CD4-positive, alpha-beta T cell (primary cell): ENCODE data around the gene ESAM. TPM values are rescaled to one million over a fixed set of nuclear protein-coding genes. Genes with fewer than 3 reads are reported as not detected.

ENCODE experiments used
- ATAC-seq: fragments of 200-7000 bp; cut with Tn5 transposase; one replicate; pipeline ENCODE4 v1.10.0; 2022; ENCODE audit warnings: mild to moderate bottlenecking; ENCODE audit not compliant: poor library complexity
- CTCF ChIA-PET: fragments of 350-600 bp; sonication (Branson Sonifier 250); formaldehyde crosslinking; loops from one replicate; lab custom pipeline; 2021; ENCODE audit warnings: antibody characterized with exemption, inconsistent platforms; lab: Charles Lee
- POLR2A ChIA-PET: fragments of 350-600 bp; sonication (Branson Sonifier 250); formaldehyde crosslinking; loops from one replicate; lab custom pipeline; 2021; ENCODE audit warnings: antibody characterized with exemption, inconsistent platforms; lab: Charles Lee
- DNase-seq, 14 experiments: peaks; one replicate each; pipeline ENCODE4 v3.0.0-alpha.2; 2013 to 2020; ENCODE audit warnings: mixed read lengths in 2 of 14
- H3K27ac ChIP-seq, 2 donors: one replicate each; pipeline versions ENCODE4 v1.5.1 to v1.7.0; 2013; ENCODE audit warnings: low read length in 2 of 2, low read depth in 1 of 2, mild to moderate bottlenecking in 1 of 2
- H3K27me3 ChIP-seq, 2 experiments: 1 replicate in 1 of 2; 2 replicates in 1 of 2; pipeline versions ENCODE4 v1.6.1 to v1.7.0; 2013; ENCODE audit warnings: low read length in 2 of 2, control low read depth in 1 of 2, mild to moderate bottlenecking in 1 of 2, moderate library complexity in 1 of 2; ENCODE audit not compliant: insufficient read depth in 2 of 2, control insufficient read depth in 1 of 2
- H3K36me3 ChIP-seq: one replicate; pipeline ENCODE4 v1.6.1; 2013; ENCODE audit warnings: low read length, control low read depth; ENCODE audit not compliant: insufficient read depth
- H3K4me1 ChIP-seq: one replicate; pipeline ENCODE4 v1.6.1; 2013; ENCODE audit warnings: low read length, control low read depth; ENCODE audit not compliant: insufficient read depth
- H3K4me3 ChIP-seq: one replicate; pipeline ENCODE4 v1.5.1; 2013; ENCODE audit warnings: mild to moderate bottlenecking, low read length, moderate library complexity
- H3K9me3 ChIP-seq, 2 experiments: 1 replicate in 1 of 2; 2 replicates in 1 of 2; pipeline versions ENCODE4 v1.6.1 to v1.7.0; 2013; ENCODE audit warnings: low read length in 2 of 2, mild to moderate bottlenecking in 2 of 2, control low read depth in 1 of 2, moderate library complexity in 1 of 2; ENCODE audit not compliant: control insufficient read depth in 1 of 2, insufficient read depth in 1 of 2
- H3K27ac Mint-ChIP-seq: one replicate; pipeline ENCODE4 v1.8.0; 2020; ENCODE audit warnings: mixed read lengths
- H3K27me3 Mint-ChIP-seq: one replicate; pipeline ENCODE4 v1.8.0; 2021; ENCODE audit warnings: mixed read lengths
- H3K36me3 Mint-ChIP-seq: one replicate; pipeline ENCODE4 v1.8.0; 2021; ENCODE audit warnings: low read depth, mixed read lengths
- H3K4me1 Mint-ChIP-seq: one replicate; pipeline ENCODE4 v1.8.0; 2021; ENCODE audit warnings: low read depth, mixed read lengths
- H3K4me3 Mint-ChIP-seq: one replicate; pipeline ENCODE4 v1.8.0; 2020; ENCODE audit warnings: mild to moderate bottlenecking, mixed read lengths
- H3K9me3 Mint-ChIP-seq: one replicate; pipeline ENCODE4 v1.8.0; 2020; ENCODE audit warnings: mixed read lengths
- intact Hi-C, 2 experiments: fragments of 100-400 bp; cut with DNase I in 1 of 2; cut with micrococcal nuclease in 1 of 2; formaldehyde crosslinking; loops; one replicate each; pipeline versions ENCODE4 v1.15.1 to v1.9.0; 2023 to 2025; cut with DNase I, micrococcal nuclease
- total RNA-seq, 174 experiments: library from RNA in 2 of 174; stranded (reverse) in 2 of 174; gene quantifications; one replicate each; pipeline ENCODE4 v1.2.3 and lab custom pipeline; 2021 to 2026
- TF ChIP-seq, protein P1 (sequence below): fragments of 200-600 bp; IDR thresholded peaks from one replicate; pipeline ENCODE4 v1.8.0; 2022; ENCODE audit warnings: antibody characterized with exemption, mild to moderate bottlenecking

The ESAM gene
- total RNA-seq, 2 experiments from 2014 or later, result 0.38 to 0.64 TPM

DNA sequence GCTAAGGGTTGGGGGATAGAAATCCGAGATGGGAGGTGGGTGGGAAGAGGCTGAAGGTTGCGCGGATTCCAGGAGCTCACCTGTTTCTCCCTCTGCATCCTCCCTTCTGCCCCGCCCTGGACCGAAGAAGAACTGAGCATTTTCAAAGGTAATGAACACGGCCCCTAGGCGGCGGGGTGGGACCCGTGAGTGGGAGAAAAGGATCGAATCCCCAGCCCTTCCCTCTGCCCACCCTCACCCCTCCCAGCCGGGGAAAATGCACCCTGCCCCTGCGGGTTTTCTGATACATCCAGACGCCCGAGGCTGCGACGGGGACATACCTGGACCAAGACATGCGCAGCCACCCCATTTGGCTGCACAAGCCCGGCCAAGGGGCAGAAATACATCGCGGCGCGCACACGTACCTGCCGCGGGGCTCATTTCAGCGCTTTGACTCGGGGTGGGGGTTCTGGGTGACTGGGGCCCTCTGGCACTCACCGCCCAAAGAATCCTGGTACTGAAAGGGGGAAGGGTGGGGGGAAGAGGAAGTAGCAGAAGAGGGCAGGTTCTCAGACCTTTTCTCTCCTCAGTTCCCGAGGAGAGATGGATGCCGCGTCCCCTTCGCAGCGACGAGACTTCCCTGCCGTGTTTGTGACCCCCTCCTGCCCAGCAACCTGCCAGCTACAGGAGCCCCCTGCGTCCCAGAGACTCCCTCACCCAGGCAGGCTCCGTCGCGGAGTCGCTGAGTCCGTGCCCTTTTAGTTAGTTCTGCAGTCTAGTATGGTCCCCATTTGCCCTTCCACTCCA, 16.1 kb downstream of the ESAM start:
- Histone ChIP-seq H3K9me3 (no peaks in the 10 kb centered on the region), H3K4me3 (peak overlapping the region; percentile 95), H3K27me3 (peaks cover 0 to 6% of the 10 kb centered on the region in 2 experiments), H3K36me3 (no peaks in the 10 kb centered on the region), H3K27ac (peak overlapping the region; percentile 72 to 75), H3K4me1 (peaks cover 26% of the 10 kb centered on the region)
- Mint-ChIP-seq H3K36me3 (peaks cover 5% of the 10 kb centered on the region), H3K27me3 (peaks cover under 1% of the 10 kb centered on the region), H3K27ac (peak overlapping the region; percentile 82), H3K9me3 (no peaks in the 10 kb centered on the region), H3K4me3 (peak overlapping the region; percentile 94), H3K4me1 (peaks cover 9% of the 10 kb centered on the region)
- ChIA-PET CTCF (interaction anchor here (0.6 to 2.9 kb wide), 21 partner anchors 11 to 130 kb away, joined by 3 to 60 read pairs (median 4); partner anchors contain the start of genes ESAM, MSANTD2, SIAE and SPA17), POLR2A (interaction anchor here (0.7 to 4.2 kb wide), 20 partner anchors 7 to 1536 kb away, joined by 3 to 89 read pairs (median 5); partner anchors contain the start of genes CCDC15, ESAM, MSANTD2 and SIAE)
- DNase-seq (peak in 6 of 14 experiments; percentile 8 to 61 (median 55)), ATAC-seq (peak; percentile 28)
- TF ChIP-seq, protein P1, sequence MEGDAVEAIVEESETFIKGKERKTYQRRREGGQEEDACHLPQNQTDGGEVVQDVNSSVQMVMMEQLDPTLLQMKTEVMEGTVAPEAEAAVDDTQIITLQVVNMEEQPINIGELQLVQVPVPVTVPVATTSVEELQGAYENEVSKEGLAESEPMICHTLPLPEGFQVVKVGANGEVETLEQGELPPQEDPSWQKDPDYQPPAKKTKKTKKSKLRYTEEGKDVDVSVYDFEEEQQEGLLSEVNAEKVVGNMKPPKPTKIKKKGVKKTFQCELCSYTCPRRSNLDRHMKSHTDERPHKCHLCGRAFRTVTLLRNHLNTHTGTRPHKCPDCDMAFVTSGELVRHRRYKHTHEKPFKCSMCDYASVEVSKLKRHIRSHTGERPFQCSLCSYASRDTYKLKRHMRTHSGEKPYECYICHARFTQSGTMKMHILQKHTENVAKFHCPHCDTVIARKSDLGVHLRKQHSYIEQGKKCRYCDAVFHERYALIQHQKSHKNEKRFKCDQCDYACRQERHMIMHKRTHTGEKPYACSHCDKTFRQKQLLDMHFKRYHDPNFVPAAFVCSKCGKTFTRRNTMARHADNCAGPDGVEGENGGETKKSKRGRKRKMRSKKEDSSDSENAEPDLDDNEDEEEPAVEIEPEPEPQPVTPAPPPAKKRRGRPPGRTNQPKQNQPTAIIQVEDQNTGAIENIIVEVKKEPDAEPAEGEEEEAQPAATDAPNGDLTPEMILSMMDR, result no peak
- intact Hi-C loops, result loop anchor here (1.0 to 10.0 kb wide), 5 partner anchors 17 to 366 kb away; partner anchors contain the start of genes MSANTD2 (in 2 of the 2), CCDC15 (in 1 of the 2) and TMEM218 (in 1 of the 2)

DNA sequence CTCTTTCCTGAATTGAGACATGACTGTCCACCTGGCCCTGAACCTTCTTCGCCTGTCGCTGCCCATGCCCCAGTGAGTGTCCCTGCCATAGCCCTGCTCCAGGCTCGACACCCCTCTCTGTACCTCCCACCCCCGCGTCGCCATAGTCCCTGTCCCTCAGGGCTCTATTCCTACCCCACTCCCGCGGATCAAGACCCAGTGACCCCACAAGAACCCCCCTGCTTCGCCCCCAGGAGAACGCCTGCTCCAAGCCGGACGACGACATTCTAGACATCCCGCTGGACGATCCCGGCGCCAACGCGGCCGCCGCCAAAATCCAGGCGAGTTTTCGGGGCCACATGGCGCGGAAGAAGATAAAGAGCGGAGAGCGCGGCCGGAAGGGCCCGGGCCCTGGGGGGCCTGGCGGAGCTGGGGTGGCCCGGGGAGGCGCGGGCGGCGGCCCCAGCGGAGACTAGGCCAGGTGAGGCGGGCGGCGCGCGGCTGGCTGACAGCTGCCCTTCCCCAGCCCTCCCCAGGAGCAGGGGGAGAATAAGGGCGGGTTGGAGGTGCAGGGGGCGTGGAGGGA, 16.7 kb downstream of the ESAM start:
- H3K27ac Mint-ChIP-seq, result no peak overlapping the region
- CTCF ChIA-PET, result interaction anchor here (1.6 to 2.9 kb wide), 6 partner anchors 10 to 74 kb away, joined by 4 to 60 read pairs (median 28); partner anchors contain the start of genes ESAM, SIAE and SPA17
- peak overlapping the region; percentile 95 for H3K4me3 ChIP-seq

More for the DNA sequence above, 16.7 kb downstream of the ESAM start:
- Mint-ChIP-seq H3K36me3 (peaks cover 5% of the 10 kb centered on the region), H3K27me3 (peaks cover 7% of the 10 kb centered on the region), H3K4me3 (peak overlapping the region; percentile 94), H3K4me1 (peaks cover 15% of the 10 kb centered on the region), H3K9me3 (no peaks in the 10 kb centered on the region)
- TF ChIP-seq, protein P1, result no peak
- no peaks in the 10 kb centered on the region for H3K36me3 ChIP-seq
- no peaks in the 10 kb centered on the region for H3K9me3 ChIP-seq
- DNase-seq (no peak), ATAC-seq (no peak)
- H3K27me3 ChIP-seq, result peaks cover 0 to 6% of the 10 kb centered on the region in 2 experiments
- H3K27ac ChIP-seq, result no peak overlapping the region
- POLR2A ChIA-PET, result interaction anchor here (1.7 to 4.2 kb wide), 6 partner anchors 12 to 123 kb away, joined by 5 to 89 read pairs (median 33); partner anchors contain the start of genes ESAM, MSANTD2, SIAE and SPA17
- peaks cover 29% of the 10 kb centered on the region for H3K4me1 ChIP-seq
- intact Hi-C loops, result loop anchor here (5.0 to 10.0 kb wide), 4 partner anchors 57 to 367 kb away; partner anchors contain the start of genes MSANTD2 (in 2 of the 2), CCDC15 (in 1 of the 2) and TMEM218 (in 1 of the 2)
